T-cell (primary cell): ENCODE measurements around the gene MYO3A. TPM values are rescaled to one million over a fixed set of nuclear protein-coding genes. Genes with fewer than 3 reads are reported as not detected.

ENCODE experiments used
- ATAC-seq, 4 experiments: fragments of 200-7000 bp in 3 of 4; fragments of 150-1000 bp in 1 of 4; cut with Tn5 transposase; replicated peaks in 1 of 4; 1 replicate in 3 of 4; 2 replicates in 1 of 4; pipeline ENCODE4 v1.10.0; 2021; ENCODE audit warnings: moderate library complexity in 3 of 4, mild to moderate bottlenecking in 2 of 4, moderate number of reproducible peaks in 1 of 4
- CTCF ChIA-PET, 2 donors: fragments of 300-600 bp; sonication (Branson Sonifier 250); formaldehyde crosslinking; loops; one replicate each; lab custom pipeline; 2022; ENCODE audit warnings: antibody characterized with exemption in 2 of 2; lab: Charles Lee
- POLR2A ChIA-PET, 2 donors: fragments of 300-600 bp; sonication (Branson Sonifier 250); formaldehyde crosslinking; loops; one replicate each; lab custom pipeline; 2022; ENCODE audit warnings: antibody characterized with exemption in 2 of 2; lab: Charles Lee
- DNase-seq, 35 experiments: peaks; one replicate each; pipeline versions ENCODE4 v3.0.0 to v3.0.0-alpha.2; 2013 to 2023
- H3K27ac ChIP-seq: one replicate; pipeline ENCODE4 v1.5.1; 2013; ENCODE audit warnings: low read length
- H3K27me3 ChIP-seq, 2 experiments: replicated peaks in 1 of 2; 1 replicate in 1 of 2; 2 replicates in 1 of 2; pipeline versions ENCODE4 v1.6.1 to v1.7.0; 2013; ENCODE audit warnings: low read length in 1 of 2, mixed read lengths in 1 of 2; ENCODE audit not compliant: control insufficient read depth in 2 of 2, insufficient read depth in 2 of 2; ENCODE audit errors: extremely low read depth in 1 of 2
- H3K36me3 ChIP-seq, 2 donors: 1 replicate in 1 of 2; 2 replicates in 1 of 2; pipeline versions ENCODE4 v1.6.1 to v1.7.0; 2013; ENCODE audit warnings: low read length in 1 of 2; ENCODE audit not compliant: control insufficient read depth in 2 of 2, insufficient read depth in 1 of 2; ENCODE audit errors: extremely low read depth in 1 of 2
- H3K4me1 ChIP-seq, 2 experiments: 1 replicate in 1 of 2; 2 replicates in 1 of 2; pipeline versions ENCODE4 v1.6.1 to v1.7.0; 2013; ENCODE audit warnings: low read length in 2 of 2, mixed read lengths in 1 of 2; ENCODE audit not compliant: insufficient read depth in 2 of 2, control insufficient read depth in 1 of 2; ENCODE audit errors: extremely low read depth in 1 of 2
- H3K4me3 ChIP-seq, 2 donors: 1 replicate in 1 of 2; 2 replicates in 1 of 2; pipeline versions ENCODE4 v1.5.1 to v1.7.0; 2013; ENCODE audit warnings: mild to moderate bottlenecking in 2 of 2, low read length in 1 of 2, moderate library complexity in 1 of 2; ENCODE audit not compliant: control insufficient read depth in 1 of 2; ENCODE audit errors: extremely low read depth in 1 of 2
- H3K9me3 ChIP-seq: 2 replicates; pipeline ENCODE4 v1.7.0; 2013
- H3K27ac Mint-ChIP-seq, 2 donors: one replicate each; pipeline ENCODE4 v1.8.0; 2020 to 2021; ENCODE audit warnings: mild to moderate bottlenecking in 2 of 2, mixed read lengths in 2 of 2
- H3K27me3 Mint-ChIP-seq, 2 donors: one replicate each; pipeline ENCODE4 v1.8.0; 2021 to 2022; ENCODE audit warnings: mixed read lengths in 2 of 2
- H3K36me3 Mint-ChIP-seq: one replicate; pipeline ENCODE4 v1.8.0; 2021; ENCODE audit warnings: mixed read lengths
- H3K4me1 Mint-ChIP-seq, 3 donors: one replicate each; pipeline ENCODE4 v1.8.0; 2020 to 2022; ENCODE audit warnings: mixed read lengths in 3 of 3, mild to moderate bottlenecking in 1 of 3
- H3K4me3 Mint-ChIP-seq, 3 donors: one replicate each; pipeline ENCODE4 v1.8.0; 2020 to 2022; ENCODE audit warnings: mild to moderate bottlenecking in 3 of 3, mixed read lengths in 3 of 3, moderate library complexity in 3 of 3
- H3K9me3 Mint-ChIP-seq, 3 donors: one replicate each; pipeline ENCODE4 v1.8.0; 2020 to 2022; ENCODE audit warnings: mixed read lengths in 3 of 3
- WGBS: methylation state at CpG from one replicate; pipeline ENCODE4 v1.1.5; 2013; ENCODE audit warnings: missing lambda C conversion rate; ENCODE audit not compliant: insufficient coverage; 5-methylcytosine and 5-hydroxymethylcytosine counted together
- total RNA-seq, 35 experiments: library from RNA in 6 of 35; stranded (reverse) in 6 of 35; fragments of 120-200 nt in 1 of 35; gene quantifications; one replicate each; pipeline versions ENCODE4 v1.2.1 to v1.2.4 and lab custom pipeline; 2013 to 2026

Gene MYO3A
- total RNA-seq, 5 donors from 2014 or later (not counting 1 experiment from before 2014, with no cell fraction given): 0.16 to 0.46 TPM; not detected in 3

DNA sequence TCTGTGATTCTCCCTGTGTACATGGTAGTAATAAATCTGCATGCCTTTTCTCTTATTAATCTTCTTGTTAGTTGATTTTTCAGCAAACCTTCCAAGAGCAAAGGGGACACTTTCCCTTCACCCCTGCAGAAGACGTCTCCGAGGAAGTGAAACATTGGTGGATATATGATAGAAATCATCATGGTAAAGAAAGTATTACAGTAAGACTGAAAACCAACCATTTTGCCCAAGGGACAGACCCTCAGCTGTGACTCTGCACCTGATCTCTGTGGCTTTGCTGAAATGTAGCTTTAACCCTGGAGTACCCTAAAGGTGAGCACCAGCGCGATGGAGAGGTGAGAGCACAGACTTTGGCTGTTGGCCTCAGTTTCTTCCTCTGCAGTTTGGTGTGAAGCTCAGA lies 32.8 kb upstream of the MYO3A start:
- Mint-ChIP-seq H3K9me3 (no peaks in the 10 kb centered on the region), H3K27ac (no peak overlapping the region), H3K4me3 (no peak overlapping the region), H3K4me1 (no peaks in the 10 kb centered on the region), H3K27me3 (peaks cover 4 to 18% of the 10 kb centered on the region in 2 donors), H3K36me3 (no peaks in the 10 kb centered on the region)
- POLR2A ChIA-PET: no interaction called here
- 93% methylated on average over 2 of the region's 4 CpGs for WGBS
- no peaks in the 10 kb centered on the region for H3K27me3 ChIP-seq
- no peaks in the 10 kb centered on the region for H3K36me3 ChIP-seq
- no peaks in the 10 kb centered on the region for H3K9me3 ChIP-seq
- CTCF ChIA-PET: no interaction called here
- DNase-seq: no peak
- H3K4me1 ChIP-seq: no peaks in the 10 kb centered on the region
- ATAC-seq: no peak
- H3K27ac ChIP-seq: no peak overlapping the region
- H3K4me3 ChIP-seq: no peak overlapping the region

DNA sequence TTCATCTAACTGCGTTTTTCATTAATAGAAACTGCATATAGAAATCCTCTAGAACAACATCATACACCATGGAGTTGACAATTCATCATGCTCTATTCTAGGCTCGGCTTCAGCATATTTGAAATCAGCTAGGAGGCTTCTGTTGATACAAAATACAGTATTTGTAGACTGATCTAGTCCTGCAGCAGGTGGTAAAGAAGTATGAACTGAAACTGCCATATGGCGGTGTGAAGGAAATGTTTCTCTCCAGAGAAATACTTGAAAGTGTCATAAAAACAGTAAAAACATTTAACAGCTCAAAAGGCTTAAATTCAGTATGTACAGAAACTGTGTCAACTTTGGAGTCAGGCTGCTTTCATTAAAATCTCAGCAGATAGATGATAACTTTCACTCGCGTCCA lies 32.0 kb upstream of the MYO3A start:
- H3K4me3 ChIP-seq: no peak overlapping the region
- Mint-ChIP-seq H3K27ac (no peak overlapping the region), H3K4me1 (no peaks in the 10 kb centered on the region), H3K36me3 (no peaks in the 10 kb centered on the region), H3K27me3 (peaks cover 4 to 16% of the 10 kb centered on the region in 2 donors), H3K9me3 (no peaks in the 10 kb centered on the region), H3K4me3 (no peak overlapping the region)
- H3K27ac ChIP-seq: no peak overlapping the region
- H3K27me3 ChIP-seq: no peaks in the 10 kb centered on the region
- no peaks in the 10 kb centered on the region for H3K36me3 ChIP-seq
- CTCF ChIA-PET: no interaction called here
- ATAC-seq (no peak), DNase-seq (no peak)
- H3K9me3 ChIP-seq: no peaks in the 10 kb centered on the region
- POLR2A ChIA-PET: no interaction called here
- 89% methylated on average over 2 of the region's 5 CpGs for WGBS
- no peaks in the 10 kb centered on the region for H3K4me1 ChIP-seq

GRCh38 chr10:25907261-25907660 lies 26.8 kb upstream of the MYO3A start:
- Mint-ChIP-seq H3K27me3 (peaks cover 0 to 14% of the 10 kb centered on the region in 2 donors), H3K4me3 (no peak overlapping the region), H3K27ac (no peak overlapping the region), H3K4me1 (no peaks in the 10 kb centered on the region), H3K9me3 (peaks cover 0 to 6% (median 3%) of the 10 kb centered on the region in 3 donors), H3K36me3 (no peaks in the 10 kb centered on the region)
- 55% methylated on average over 2 of the region's 4 CpGs for WGBS
- H3K9me3 ChIP-seq: no peaks in the 10 kb centered on the region
- no peak for ATAC-seq
- H3K4me1 ChIP-seq: no peaks in the 10 kb centered on the region
- DNase-seq: no peak
- no peaks in the 10 kb centered on the region for H3K27me3 ChIP-seq
- POLR2A ChIA-PET: no interaction called here
- no peaks in the 10 kb centered on the region for H3K36me3 ChIP-seq
- CTCF ChIA-PET: no interaction called here
- no peak overlapping the region for H3K27ac ChIP-seq
- no peak overlapping the region for H3K4me3 ChIP-seq

GRCh38 chr10:25912866-25913265 lies 21.2 kb upstream of the MYO3A start:
- ATAC-seq: no peak
- no peaks in the 10 kb centered on the region for H3K9me3 ChIP-seq
- Mint-ChIP-seq H3K9me3 (peaks cover 0 to 6% (median 3%) of the 10 kb centered on the region in 3 donors), H3K27me3 (peaks cover 0 to 28% of the 10 kb centered on the region in 2 donors), H3K4me3 (no peak overlapping the region), H3K27ac (no peak overlapping the region), H3K4me1 (no peaks in the 10 kb centered on the region), H3K36me3 (no peaks in the 10 kb centered on the region)
- no peak overlapping the region for H3K4me3 ChIP-seq
- WGBS: 40% methylated on average over 1 of the region's 2 CpGs
- CTCF ChIA-PET: no interaction called here
- DNase-seq: no peak
- no peaks in the 10 kb centered on the region for H3K36me3 ChIP-seq
- no peaks in the 10 kb centered on the region for H3K4me1 ChIP-seq
- POLR2A ChIA-PET: no interaction called here
- peaks cover 0 to 2% of the 10 kb centered on the region in 2 experiments for H3K27me3 ChIP-seq
- no peak overlapping the region for H3K27ac ChIP-seq

DNA sequence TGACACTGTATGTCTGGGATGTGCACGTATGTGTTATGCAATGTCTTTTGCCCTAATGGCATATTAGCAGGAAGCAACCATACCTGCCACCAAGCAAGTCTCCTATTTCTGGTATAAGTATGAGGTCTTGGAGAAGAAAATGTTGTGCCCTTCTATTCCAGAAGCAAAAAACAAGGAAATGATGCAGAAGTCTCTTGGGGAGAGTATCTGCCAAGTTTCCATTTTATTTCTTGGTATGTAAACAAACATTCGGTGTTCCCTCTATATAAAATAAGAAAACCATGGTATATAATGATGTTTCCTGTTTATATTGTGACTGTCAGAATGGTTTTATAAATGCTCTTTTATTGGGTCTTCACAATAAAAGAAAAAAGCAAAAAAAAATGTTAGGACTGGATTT lies 19.3 kb upstream of the MYO3A start:
- POLR2A ChIA-PET: interaction anchor here in 1 of 2 donors (0.6 kb wide), 1 partner anchor 17 kb away, joined by 3 read pairs; no protein-coding TSS in a partner anchor
- H3K4me1 Mint-ChIP-seq: no peaks in the 10 kb centered on the region
- H3K9me3 ChIP-seq: no peaks in the 10 kb centered on the region
- H3K27me3 ChIP-seq: peaks cover 0 to 2% of the 10 kb centered on the region in 2 experiments
- H3K36me3 Mint-ChIP-seq: no peaks in the 10 kb centered on the region
- DNase-seq (no peak), ATAC-seq (no peak)
- peaks cover 0 to 3% (median 0%) of the 10 kb centered on the region in 3 donors for H3K9me3 Mint-ChIP-seq
- no peak overlapping the region for H3K4me3 ChIP-seq
- CTCF ChIA-PET: no interaction called here
- H3K27ac ChIP-seq: no peak overlapping the region
- H3K4me1 ChIP-seq: no peaks in the 10 kb centered on the region
- no peaks in the 10 kb centered on the region for H3K36me3 ChIP-seq
- no CpG with 5 or more reads among the region's 2 CpGs for WGBS
- no peak overlapping the region for H3K4me3 Mint-ChIP-seq
- no peak overlapping the region for H3K27ac Mint-ChIP-seq
- H3K27me3 Mint-ChIP-seq: peaks cover 0 to 22% of the 10 kb centered on the region in 2 donors

GRCh38 chr10:25934621-25935139 lies 651 bp downstream of the MYO3A start:
- CTCF ChIA-PET: no interaction called here
- DNase-seq: peak in 4 of 35 experiments; percentile 1 to 8 (median 2)
- Mint-ChIP-seq H3K27me3 (peaks cover 38 to 50% of the 10 kb centered on the region in 2 donors), H3K27ac (no peak overlapping the region), H3K36me3 (no peaks in the 10 kb centered on the region), H3K4me1 (peaks cover 5 to 10% (median 8%) of the 10 kb centered on the region in 3 donors), H3K9me3 (no peaks in the 10 kb centered on the region), H3K4me3 (peak overlapping the region; percentile 57 to 87 (median 60))
- 3% methylated on average over 31 of the region's 35 CpGs for WGBS
- Histone ChIP-seq H3K27ac (no peak overlapping the region), H3K4me1 (peaks cover 0 to 8% of the 10 kb centered on the region in 2 experiments), H3K4me3 (peak overlapping the region in 1 of 2 donors; percentile 11), H3K36me3 (no peaks in the 10 kb centered on the region), H3K27me3 (peaks cover 8 to 16% of the 10 kb centered on the region in 2 experiments), H3K9me3 (peaks cover 3% of the 10 kb centered on the region)
- POLR2A ChIA-PET: no interaction called here
- peak in 2 of 4 experiments; percentile 43 to 60 for ATAC-seq
